AML-193 (cell line): Measurements from ENCODE around the gene C16orf54.
A peak's percentile ranks its signal among the peaks of the same experiment; 100 is the strongest.
"Not testable (repeated sequence)": the region's sequence is repeated elsewhere in the genome, so short reads cannot be mapped to it uniquely, and the experiment has no call there.

Experiments used
- DNase-seq, 2 experiments: peaks; one replicate each; lab custom pipeline; 2025; lab: John Stamatoyannopoulos, UW

The C16orf54 gene

DNA sequence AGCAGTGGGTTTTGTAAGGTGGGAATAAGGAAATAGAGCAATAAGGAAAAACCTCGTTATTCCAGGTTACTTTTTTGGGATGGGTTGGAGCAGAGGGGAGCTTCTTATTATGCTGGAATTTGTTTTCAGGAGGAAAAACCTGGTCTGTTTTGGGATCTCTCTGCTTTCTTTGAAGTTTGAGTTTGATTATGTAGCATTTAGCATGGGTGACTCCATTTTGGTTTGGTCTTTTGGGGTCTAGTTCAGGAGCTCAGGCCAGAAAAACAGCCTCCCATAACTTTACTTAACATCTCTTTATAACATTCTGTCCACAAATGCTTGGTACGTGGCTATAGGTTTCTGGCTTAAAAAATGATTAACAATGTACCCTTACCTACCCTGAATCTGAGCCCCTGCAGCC lies 23.7 kb upstream of the C16orf54 start:
- DNase-seq, result no peak

DNA sequence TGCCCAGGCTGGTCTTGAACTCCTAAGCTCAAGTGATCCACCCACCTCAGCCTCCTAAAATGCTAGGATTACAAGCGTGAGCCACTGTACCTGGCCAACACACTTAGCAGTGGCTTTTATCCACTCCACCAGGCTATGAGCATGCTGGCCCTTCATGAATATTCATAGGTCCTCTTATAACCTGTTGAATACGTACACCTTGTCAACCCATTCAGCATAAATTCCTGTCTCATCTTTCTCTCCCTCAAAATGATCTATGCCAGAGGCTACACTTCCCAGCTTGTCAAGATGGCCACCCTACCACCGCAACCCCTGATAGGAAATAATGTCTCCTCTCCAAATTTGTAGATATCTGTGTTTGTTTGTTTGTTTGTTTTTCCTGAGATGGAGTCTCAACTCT lies 21.3 kb upstream of the C16orf54 start:
- no peak for DNase-seq

DNA sequence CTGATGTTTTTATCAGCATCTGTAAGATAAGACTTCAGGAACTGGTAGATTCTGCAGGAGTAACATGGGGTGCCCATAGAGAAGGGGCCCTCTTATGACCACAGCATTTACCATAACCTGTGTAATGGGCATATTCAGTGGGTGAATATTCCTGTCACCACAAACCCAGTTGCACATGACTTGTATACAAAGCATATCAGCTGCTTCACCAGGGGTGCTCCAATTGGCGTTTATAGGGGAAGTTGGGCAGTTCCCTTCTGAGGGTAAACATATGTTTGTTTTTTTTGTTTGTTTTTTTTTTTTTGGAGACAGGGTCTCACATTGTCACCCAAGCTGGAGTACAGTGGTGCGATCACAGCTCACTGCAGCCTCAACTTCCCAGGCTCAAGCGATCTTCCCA lies 20.8 kb upstream of the C16orf54 start:
- DNase-seq, result no peak

DNA sequence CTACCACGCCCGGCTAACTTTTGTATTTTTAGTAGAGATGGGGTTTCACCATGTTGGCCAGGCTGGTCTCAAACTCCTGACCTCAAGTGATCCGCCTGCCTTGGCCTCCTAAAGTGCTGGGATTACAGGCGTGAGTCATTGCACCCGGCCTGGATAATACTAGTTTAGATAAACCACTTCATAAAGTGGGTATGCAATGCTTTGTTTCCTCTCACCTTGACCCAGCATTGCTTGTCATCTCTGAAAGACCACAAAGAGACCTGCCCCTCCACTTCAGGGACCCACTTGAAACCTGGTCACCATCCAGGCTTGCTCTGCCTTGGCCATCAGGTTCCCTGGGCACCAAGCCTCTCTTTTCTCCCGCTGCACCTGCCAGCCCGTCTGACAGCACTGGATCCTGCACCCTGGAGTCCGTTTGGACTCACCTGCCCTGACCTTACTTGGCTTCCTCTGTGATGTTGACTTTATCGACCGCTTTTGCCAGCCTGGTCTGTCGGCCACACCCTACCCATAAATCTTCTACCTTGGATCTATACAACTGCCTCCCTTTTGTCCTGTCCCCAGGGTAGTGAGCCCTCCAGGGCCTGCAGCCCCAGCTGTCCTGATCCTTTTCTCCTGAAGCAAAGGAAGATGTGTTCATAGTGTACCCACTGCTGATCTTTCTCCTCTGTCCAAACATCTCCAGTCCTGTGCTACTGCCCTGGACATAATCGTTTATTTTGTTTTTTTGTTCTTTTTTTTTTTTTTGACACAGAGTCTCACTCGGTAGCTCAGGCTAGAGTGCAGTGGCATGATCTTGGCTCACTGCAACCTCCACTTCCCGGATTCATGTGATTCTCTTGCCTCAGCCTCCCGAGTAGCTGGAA lies 19.6 kb upstream of the C16orf54 start:
- no peak for DNase-seq

DNA sequence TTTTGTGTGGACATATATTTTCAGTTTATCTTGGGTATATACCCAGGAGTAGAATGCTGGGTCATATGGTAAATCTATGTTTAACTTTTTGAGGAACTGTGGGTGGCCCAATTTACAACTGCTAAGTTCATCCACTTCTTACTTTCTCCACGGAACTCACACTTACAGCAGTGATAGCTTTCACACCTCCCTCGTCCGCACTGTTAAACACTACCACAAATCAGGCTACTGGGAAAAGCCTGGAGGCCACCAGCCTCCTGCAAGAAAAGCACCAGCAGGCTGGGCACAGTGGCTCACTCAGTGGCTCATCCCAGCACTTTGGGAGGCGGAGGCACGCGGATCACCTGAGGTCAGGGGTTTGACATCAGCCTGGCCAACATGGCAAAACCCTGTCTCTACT lies 17.5 kb upstream of the C16orf54 start:
- DNase-seq, result no peak

DNA sequence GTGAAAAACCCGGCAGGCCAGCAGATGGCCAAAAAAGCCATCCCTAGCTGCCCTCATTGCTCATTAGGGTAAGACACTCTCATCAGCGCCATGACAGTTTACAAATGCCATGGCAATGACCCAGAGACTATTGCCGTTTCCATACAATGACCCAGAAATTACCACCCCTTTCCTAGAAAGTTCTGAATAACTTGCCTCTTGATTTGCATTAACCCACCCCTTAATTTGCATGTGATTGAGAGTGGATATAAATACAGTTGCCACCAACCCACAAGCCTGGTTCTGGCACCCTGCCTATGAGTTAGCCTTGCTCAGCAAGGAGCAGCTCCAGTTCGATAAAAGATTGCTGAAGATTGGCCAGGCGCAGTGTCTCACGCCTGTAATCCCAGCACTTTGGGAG lies 16.1 kb upstream of the C16orf54 start:
- DNase-seq, result no peak

DNA sequence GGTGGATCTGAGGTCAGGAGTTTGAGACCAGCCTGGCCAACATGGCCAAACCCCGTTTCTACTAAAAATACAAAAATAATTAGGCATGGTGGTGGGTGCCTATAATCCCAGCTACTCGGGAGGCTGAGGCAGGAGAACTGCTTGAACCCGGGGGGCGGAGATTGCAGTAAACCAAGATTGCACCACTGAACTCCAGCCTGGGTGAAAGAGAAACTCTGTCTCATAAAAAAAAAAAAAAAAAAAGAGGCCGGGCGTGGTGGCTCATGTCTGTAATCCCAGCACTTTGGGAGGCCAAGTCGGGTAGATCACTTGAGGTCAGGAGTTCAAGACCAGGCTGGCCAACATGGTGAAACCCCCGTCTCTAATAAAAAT lies 15.5 kb upstream of the C16orf54 start:
- not testable (repeated sequence) for DNase-seq

DNA sequence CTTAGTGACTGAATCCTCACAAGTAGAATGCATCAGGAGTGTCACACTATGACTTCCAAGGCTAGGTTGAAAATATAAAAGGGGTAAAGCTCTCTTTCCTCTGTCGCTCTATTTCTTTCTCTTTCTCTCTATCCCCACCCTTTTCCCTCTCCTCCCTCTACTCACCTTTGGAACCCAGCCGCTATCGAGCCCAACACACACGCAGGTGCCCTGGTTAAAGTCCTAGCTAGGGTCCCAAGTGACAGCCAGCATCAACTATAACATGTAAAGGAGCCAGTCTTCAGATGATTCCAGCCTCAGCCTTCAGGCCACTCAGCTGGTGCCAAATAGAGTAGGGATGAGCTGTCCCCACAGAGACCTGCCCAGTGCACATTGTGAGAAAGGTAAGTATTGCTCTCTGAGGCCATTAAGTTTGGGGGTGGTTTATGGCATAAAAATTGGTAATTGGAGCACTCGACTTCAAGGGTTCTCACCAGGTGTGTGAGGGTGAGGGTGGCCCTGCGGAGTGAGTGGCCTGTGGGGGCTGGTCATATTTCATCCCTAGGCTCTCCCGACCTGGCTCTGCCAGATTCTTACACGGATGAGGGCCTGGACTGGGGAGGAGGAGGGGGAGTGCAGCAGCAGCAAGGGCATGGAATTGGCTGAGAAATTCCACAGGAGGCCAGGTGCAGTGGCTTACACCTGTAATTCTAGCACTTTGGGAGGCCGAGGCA lies 14.9 kb upstream of the C16orf54 start:
- DNase-seq, result no peak

DNA sequence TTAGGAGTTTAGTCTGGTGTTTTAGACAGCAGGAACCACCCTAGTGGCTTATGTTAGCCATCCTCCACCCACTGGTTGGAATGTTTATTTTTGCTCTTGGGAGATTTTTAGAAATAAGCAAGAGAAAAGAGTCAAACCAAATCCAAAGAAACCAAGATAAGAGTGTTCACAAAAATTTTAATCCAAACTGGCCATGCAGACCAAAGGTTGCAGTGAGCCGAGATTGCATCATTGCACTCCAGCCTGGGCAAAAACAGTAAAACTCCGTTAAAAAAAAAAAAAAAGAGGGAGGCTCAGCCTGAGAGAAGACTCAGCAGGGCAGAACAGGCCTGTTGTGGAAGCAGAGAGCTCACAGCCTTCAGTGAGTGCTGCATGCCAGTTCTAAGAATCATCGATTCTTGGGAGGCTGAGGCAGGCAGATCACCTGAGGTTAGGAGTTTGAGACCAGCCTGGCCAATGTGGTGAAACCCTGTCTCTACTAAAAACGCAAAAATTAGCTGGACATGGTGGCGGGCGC lies 12.2 kb upstream of the C16orf54 start:
- no peak for DNase-seq

DNA sequence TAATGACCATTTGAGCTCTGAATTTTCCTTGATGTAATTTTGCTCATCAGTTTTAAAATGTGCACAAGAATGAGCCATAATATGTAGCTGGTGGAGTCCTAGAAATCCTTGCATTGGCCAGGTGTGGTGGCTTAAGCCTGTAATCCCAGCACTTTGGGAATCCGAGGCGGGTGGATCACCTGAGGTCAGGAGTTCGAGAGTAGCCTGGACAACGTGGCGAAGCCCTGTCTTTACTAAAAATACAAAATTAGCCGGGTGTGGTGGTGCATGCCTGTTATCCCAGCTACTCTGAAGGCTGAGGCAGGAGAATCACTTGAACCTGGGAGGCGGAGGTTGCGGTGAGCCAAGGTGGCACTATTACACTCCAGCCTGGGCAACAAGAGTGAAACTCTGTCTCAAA lies 11.3 kb upstream of the C16orf54 start:
- not testable (repeated sequence) for DNase-seq

DNA sequence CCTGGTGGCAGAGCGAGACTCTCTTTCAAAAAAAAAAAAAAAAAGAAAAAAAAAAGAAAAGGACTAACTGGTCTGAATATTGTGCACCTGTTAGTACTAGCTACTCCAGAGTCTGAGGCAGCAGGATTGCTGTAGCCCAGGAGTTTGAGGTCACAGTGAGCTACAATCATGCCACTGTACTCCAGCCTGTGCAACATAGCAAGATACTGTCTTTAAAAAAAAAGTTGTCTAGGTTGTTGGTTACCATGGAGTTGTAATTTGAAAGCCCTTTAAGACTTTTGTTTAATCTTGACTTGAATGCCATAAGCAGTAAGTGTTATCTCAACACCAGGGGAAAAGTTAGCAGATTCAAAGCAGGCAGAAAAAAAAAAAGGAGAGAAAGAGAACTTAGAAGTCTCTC lies 10.9 kb upstream of the C16orf54 start:
- no peak for DNase-seq

DNA sequence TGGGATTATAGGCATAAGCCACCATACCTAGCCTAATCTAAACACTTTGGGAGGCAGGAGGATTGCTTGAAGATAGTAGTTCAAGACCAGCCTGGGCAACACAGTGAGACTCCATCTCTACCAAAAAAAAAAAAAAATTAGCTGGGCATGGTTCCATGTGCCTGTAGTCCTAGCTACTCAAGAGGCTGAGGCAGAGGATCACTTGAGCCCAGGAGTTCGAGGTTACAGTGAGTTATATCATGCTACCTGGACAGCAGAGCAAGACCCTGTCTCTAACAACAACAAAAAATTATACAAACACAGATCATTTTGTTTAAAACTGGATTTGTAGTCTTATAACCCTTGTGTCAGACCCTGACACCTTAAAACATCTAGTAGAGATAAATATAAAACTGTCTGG lies 7.7 kb upstream of the C16orf54 start:
- no peak for DNase-seq

DNA sequence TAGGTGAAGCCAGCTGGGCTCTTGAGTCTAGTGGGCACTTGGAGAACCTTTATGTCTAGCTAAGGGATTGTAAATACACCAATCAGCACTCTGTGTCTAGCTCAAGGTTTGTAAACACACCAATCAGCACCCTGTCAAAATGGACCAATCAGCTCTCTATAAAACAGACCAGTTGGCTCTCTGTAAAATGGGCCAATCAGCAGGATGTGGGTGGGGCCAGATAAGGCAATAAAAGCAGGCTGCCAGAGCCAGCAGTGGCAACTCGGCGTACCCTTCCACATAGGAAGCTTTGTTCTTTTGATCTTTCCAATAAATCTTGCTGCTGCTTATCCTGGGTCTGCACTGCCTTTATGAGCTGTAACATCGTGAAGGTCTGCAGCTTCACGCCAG lies 3.0 kb upstream of the C16orf54 start:
- DNase-seq, result not testable (repeated sequence)

DNA sequence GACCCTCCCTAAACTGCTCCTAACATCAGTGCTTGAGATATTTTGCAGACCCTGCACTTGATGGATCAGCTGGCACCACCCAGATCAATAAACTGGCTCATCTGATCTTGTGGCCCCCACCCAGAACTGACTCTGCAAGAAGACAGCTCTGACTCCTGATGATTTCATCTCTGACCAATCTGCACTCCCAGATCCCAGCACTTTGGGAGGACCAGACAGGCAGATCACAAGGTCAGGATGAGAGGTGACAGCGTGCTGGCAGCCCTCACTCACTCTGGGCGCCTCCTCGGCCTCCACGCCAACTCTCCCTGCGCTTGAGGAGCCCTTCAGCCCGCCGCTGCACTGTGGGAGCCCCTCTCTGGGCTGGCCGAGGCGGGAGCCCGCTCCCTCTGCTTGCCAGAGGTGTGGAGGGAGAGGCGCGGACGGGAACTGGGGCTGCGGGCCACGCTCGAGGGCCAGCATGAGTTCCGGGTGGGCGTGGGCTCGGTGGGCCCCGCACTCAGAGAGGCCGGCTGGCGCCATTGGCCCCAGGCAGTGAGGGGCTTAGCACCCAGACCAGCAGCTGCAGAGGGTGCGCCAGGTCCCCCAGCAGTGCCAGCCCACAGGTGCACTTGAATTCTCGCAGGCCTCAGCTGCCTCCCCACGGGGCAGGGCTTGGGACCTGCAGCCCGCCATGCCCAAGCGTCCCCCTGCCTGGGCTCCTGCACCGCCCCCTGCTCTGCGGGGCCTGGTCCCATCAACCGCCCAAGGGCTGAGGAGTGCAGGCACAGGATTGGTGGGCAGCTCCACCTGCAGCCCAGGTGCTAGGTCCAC lies 2.4 kb upstream of the C16orf54 start:
- no peak for DNase-seq

DNA sequence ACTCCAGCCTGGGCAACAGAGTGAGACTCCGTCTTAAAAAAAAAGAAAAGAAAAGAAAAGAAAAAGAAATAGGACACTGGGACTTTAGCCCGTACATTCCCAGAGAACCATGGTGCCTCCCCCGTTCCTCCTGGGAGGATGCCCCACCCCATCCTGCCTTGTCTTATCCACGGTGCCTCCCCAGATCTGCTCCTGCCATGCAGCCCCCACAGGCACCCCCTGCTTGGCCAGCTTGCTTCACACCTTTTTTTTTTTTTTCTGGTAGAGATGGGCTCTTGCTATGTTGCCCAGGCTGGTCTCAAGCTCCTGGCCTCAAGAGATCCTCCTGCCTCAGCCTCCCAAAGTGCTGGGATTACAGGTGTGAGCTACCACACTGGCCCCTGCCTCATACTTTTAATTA lies 728 bp upstream of the C16orf54 start:
- DNase-seq, result not testable (repeated sequence)

DNA sequence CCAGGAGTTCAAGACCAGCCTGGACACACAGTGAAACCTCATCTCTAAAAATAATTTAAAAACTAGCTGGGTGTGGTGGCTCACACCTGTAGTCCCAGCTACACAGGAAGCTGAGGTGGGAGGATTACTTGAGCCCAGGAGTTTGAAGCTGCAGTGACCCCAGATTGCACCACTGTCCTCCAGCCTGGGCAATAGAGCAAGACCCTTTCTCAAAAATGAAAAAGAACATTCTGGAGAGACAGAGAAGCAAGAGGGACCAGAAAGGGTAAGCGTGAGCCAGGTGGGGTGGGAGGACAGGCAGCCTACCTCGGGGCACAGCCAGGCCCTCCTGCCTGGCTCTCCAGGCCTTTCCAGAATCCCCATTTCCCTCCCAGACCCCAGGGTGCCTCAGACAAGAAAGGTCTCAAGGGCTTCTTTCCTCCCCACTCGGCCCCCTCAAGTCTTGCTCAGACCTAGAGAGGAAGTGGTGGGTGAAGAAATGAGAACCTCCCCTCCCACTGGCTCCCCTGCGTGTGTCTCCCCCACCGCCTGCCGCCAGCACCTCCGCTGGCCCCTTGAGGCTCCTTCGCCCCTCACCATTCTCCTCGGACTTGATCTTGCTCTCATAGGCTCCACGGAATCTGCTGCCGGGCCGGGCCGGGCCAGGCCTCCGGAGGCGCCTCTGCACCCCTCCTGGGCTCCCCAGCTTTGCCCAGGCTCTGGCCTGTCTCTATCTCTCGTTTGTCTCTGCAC lies 503 bp downstream of the C16orf54 start:
- peak; percentile 46 to 67 for DNase-seq

DNA sequence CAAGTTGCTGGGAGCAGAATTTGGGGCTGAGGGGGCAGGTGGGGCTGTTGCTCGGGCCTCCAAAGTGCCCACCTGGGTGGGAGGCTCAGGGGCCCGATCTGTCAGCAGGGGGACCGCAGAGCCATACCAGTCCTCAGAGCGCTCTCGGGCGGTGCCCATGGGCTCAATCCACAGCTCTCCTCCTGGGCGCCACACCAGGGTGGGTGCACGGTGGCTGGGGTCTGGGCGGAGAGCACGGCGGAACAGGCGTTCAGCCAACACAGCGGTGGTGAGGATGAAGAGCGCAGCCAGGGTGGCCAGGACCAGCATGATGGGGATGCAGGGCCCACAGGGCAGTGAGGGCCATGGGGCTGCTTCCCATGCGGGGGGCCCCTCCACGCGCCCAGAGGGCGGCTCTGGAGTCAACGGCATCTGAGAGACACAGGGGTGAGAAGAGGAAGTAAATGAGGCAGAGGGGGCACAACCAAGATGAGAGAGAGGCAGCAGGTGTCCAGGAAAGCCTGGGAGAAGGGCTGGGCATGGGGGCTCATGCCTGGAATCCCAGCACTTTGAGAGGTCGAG lies 1.2 kb downstream of the C16orf54 start:
- DNase-seq, result no peak

DNA sequence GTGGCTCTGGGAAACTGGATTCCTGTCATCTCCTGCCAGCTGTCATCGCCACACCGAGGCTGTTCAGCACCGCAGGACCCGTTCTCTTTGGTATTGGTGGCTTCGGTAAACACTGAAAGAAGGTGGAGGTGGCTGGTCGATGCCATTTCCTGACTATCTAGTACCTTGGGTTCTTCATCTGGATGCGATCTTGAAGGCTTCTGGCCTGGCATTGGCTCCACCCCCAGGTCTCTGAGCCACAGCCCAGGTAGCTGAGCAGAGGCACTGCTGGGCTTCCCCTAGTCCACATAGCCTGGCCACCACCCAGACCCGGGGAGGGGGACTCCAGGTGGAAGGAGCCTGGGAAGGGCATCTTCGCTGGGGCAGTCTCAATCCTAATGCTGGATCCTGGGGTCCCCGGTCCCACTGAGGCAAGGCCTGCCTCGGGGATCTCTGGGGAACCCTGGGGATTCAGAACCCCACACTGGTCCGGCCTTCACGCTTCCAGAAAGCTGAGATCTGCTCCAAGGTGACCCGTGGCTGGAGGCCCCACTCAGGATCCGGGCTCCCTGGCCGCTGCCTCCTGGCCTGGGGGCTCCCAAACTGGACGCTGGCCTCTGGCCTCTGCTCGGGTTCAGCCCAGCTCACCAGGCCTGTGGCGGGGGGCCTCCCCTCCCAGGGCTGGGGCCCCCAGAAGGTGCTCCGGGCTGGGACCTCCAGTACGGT lies 1.8 kb downstream of the C16orf54 start:
- DNase-seq, result no peak

DNA sequence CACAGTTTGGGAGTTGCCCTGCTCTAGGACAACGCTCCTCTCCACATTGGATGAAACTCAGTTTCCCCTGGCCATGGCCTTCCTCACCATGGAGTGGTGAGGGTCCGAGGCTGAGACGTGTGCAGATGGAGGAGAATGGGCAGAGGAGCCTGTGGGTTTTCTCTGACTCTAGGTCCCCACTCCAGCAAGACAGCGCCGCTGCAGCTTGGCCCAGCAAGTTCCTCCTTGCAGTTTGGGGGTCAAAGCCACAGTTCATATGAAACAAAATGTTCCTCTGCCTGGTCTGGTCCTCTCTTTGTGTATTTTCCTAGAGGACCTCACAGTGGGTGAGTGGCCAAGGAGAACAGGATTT lies 2.3 kb downstream of the C16orf54 start:
- DNase-seq, result no peak

DNA sequence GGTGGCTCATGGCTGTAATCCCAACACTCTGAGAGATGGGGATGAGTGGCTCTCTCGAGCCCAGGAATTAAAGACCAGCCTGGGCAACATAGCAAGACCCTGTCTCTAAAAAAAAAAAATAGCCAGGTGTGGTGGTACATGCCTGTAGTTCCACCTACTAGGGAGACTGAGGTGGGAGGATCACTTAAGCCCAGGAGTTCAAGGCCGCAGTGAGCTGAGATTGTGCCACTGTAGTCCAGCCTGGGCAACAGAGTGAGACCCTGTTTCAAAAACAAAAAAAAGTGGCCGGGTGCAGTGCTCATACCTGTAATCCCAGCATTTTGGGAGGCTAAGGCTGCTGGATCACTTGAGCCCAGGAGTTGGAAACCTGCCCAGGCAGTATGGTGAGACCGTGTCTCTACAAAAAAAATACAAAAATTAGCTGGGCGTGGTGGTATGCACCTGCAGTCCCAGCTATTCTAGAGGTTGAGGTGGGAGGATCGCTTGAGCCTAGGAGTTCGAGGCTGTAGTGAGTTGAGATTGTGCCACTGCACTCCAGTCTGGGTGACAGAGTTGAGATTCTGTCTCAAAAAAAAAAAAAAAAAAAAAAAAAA lies 3.0 kb downstream of the C16orf54 start:
- DNase-seq, result no peak

DNA sequence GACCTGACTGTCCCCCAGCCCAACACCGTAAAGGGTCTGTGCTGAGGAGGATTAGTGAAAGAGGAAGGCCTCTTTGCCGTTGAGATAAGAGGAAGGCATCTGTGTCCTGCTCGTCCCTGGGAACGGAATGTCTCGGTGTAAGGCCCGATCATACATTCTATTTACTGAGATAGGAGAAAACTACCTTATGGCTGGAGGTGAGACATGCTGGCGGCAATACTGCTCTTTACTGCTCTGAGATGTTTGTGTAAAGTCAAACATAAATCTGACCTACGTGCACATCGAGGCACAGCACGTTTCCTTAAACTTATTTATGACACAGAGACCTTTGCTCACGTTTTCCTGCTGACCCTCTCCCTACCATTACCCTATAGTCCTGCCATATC lies 5.2 kb downstream of the C16orf54 start:
- DNase-seq, result not testable (repeated sequence)
